Measurements from ENCODE around the gene EIF3B.

EIF3B gene

DNA sequence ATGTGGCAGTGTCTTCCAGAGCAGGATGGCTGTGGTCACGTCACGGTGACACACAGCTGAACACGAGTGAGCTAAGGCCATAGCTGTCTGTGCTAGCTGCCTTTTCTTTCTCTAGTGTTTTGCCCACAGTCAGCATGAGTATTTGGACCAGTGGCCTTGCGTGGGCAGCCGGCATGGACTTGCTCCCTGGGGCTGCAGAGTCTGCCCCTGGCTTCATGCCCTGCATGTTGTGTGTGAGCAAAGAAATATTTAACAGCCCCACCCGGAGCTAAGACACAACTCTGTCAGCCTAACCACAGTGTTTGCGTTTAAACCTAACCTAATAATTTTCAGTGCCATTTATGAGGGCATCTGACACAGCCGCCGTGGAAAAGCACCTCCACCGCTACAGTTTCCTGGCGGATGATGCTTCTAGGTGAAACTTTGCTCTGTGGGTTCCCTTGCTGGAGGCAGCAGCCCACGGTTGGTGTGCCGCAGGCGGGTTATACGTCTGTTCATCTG, 63.4 kb downstream of the EIF3B start:
- TF ChIP-seq L3MBTL2 (conservative IDR thresholded peaks at IDR 0.05) (no peak), FOXM1 (IDR thresholded peaks at IDR 0.05; ENCODE audit: borderline replicate concordance) (no peak), ELF4 (IDR thresholded peaks at IDR 0.05) (no peak), ARNT (IDR thresholded peaks at IDR 0.05) (no peak), SUZ12 (IDR thresholded peaks at IDR 0.05) (no peak), ZNF384 (IDR thresholded peaks at IDR 0.05) (no peak), NFRKB (IDR thresholded peaks at IDR 0.05) (no peak), CTBP1 (IDR thresholded peaks at IDR 0.05; ENCODE audit: borderline replicate concordance) (no peak), LEF1 (IDR thresholded peaks at IDR 0.05; ENCODE audit: borderline replicate concordance) (no peak), HDGF (IDR thresholded peaks at IDR 0.05; ENCODE audit: borderline replicate concordance) (no peak), FOXA1 (IDR thresholded peaks at IDR 0.05) (no peak), SP1 (IDR thresholded peaks at IDR 0.05) (no peak), TARDBP (IDR thresholded peaks at IDR 0.05) (no peak), FOXK2 (IDR thresholded peaks at IDR 0.05) (no peak), BHLHE40 (IDR thresholded peaks at IDR 0.05; ENCODE audit: borderline replicate concordance) (no peak)
- TF ChIP-seq, protein P1, sequence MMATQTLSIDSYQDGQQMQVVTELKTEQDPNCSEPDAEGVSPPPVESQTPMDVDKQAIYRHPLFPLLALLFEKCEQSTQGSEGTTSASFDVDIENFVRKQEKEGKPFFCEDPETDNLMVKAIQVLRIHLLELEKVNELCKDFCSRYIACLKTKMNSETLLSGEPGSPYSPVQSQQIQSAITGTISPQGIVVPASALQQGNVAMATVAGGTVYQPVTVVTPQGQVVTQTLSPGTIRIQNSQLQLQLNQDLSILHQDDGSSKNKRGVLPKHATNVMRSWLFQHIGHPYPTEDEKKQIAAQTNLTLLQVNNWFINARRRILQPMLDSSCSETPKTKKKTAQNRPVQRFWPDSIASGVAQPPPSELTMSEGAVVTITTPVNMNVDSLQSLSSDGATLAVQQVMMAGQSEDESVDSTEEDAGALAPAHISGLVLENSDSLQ (IDR thresholded peaks at IDR 0.05), result no peak
- ChIA-PET POLR2A (no interaction called here), CTCF (no interaction called here)
- DNase-seq (ENCODE audit: extremely low spot score), result no peak

DNA sequence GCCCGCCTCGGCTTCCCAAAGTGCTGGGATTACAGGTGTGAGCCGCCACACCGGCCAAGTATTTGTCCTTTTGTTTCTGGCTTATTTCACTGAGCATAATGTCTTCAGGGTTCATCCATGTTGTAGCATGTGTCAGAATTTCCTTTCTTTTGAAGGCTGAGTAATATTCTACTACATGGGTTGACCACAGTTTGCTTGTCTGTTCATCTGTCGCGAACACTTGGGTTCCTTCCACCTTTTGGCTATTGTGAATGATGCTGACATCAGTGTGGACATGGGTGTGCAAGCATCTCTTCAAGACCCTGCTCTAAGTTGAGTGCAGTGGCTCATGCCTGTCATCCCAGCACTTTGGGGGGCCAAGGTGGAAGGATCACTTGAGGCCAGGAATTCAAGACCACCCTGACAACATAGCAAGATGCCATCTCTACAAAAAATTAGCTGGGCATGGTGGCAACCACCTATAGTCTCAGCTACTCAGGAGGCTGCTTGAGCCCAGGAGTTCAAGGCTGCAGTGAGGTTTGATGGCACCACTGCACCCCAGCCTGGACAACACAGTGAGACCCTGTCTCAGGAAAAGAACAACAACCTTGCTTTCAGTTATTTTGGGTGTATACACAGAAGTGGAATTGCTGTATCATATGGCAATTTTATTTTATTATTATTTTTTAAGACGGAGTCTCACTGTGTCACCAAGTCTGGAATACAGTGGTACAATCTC, 65.7 kb downstream of the EIF3B start:
- ChIA-PET CTCF (interaction anchor here (0.7 kb wide), 2 partner anchors 18 to 260 kb away, joined by 3 read pairs; no protein-coding TSS in a partner anchor), POLR2A (no interaction called here)
- no peak for TF ChIP-seq TARDBP (IDR thresholded peaks at IDR 0.05)
- no peak for DNase-seq (ENCODE audit: extremely low spot score)

DNA sequence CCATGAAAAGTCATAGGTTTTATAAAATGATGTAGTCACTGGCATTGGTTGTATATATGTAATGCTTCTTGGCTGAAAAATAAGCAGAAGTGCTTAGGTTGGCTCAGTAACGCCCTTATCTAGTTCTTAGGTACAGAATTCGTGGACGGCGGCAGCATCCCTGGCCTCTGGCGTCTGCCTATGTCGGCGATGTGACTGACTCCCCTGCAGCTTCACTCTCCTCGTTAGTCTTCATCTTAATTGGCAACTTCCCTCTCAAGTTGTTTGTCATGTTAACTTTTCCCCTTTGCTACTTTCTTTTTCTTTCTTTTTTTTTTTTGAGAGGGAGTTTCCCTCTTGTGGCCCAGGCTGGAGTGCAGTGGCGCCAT, 67.3 kb downstream of the EIF3B start:
- ChIA-PET CTCF (no interaction called here), POLR2A (no interaction called here)
- TF ChIP-seq FOXK2 (IDR thresholded peaks at IDR 0.05) (no peak), SUZ12 (IDR thresholded peaks at IDR 0.05) (no peak), TARDBP (IDR thresholded peaks at IDR 0.05) (no peak), FOXM1 (IDR thresholded peaks at IDR 0.05; ENCODE audit: borderline replicate concordance) (no peak), SP1 (IDR thresholded peaks at IDR 0.05) (no peak), L3MBTL2 (conservative IDR thresholded peaks at IDR 0.05) (no peak), LEF1 (IDR thresholded peaks at IDR 0.05; ENCODE audit: borderline replicate concordance) (no peak), CTBP1 (IDR thresholded peaks at IDR 0.05; ENCODE audit: borderline replicate concordance) (no peak), HDGF (IDR thresholded peaks at IDR 0.05; ENCODE audit: borderline replicate concordance) (no peak), NFRKB (IDR thresholded peaks at IDR 0.05) (no peak), ZNF384 (IDR thresholded peaks at IDR 0.05) (no peak), FOXA1 (IDR thresholded peaks at IDR 0.05) (no peak), BHLHE40 (IDR thresholded peaks at IDR 0.05; ENCODE audit: borderline replicate concordance) (no peak), ARNT (IDR thresholded peaks at IDR 0.05) (no peak), ELF4 (IDR thresholded peaks at IDR 0.05) (no peak)
- TF ChIP-seq, protein P1 (IDR thresholded peaks at IDR 0.05), result no peak
- no peak for DNase-seq (ENCODE audit: extremely low spot score)

DNA sequence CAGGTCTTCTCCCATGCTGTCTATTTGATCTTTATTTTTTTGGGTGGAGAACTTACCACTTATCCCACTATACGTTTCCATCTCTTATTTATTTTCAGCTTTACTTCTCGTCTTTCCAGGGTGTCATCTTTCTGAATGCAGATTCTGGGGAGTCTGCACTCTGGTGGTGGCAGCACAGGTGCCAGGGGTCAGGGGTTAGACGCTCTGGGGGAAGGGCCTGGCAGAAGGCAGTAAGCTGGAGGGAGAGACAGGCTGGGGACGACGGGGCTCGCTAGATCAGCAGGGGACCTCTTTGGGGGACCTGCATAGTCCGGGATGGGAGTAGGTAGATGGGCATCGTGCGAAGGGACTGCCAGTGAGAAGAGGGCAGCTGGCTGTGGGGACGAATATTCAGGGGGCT, 71.1 kb downstream of the EIF3B start:
- ChIA-PET POLR2A (no interaction called here), CTCF (no interaction called here)
- no peak for DNase-seq (ENCODE audit: extremely low spot score)
- TF ChIP-seq NFRKB (IDR thresholded peaks at IDR 0.05) (no peak), SUZ12 (IDR thresholded peaks at IDR 0.05) (no peak), ELF4 (IDR thresholded peaks at IDR 0.05) (no peak), FOXK2 (IDR thresholded peaks at IDR 0.05) (no peak), FOXA1 (IDR thresholded peaks at IDR 0.05) (no peak), CTBP1 (IDR thresholded peaks at IDR 0.05; ENCODE audit: borderline replicate concordance) (no peak)

Measured in HEK293T (cell line).